K562 (cell line): ENCODE data around the gene GZMM. TPM values are rescaled to one million over a fixed set of nuclear protein-coding genes. Genes with fewer than 3 reads are reported as not detected.

ENCODE experiments used
- CHD7 ChIP-seq: fragments of 200-600 bp; sonication (generic); IDR thresholded peaks from one replicate; pipeline ENCODE4 v1.6.1; 2012; ENCODE audit warnings: mild to moderate bottlenecking, low read depth, low read length, inconsistent platforms
- E2F6 ChIP-seq, 2 experiments: IDR thresholded peaks; 2 replicates each; pipeline ENCODE4 v1.6.1; 2011; ENCODE audit warnings: borderline replicate concordance in 1 of 2, control low read depth in 1 of 2, low read depth in 1 of 2, low read length in 1 of 2, mild to moderate bottlenecking in 1 of 2, mixed read lengths in 1 of 2, moderate library complexity in 1 of 2; ENCODE audit not compliant: insufficient read depth in 1 of 2, insufficient read length in 1 of 2, poor library complexity in 1 of 2, severe bottlenecking in 1 of 2; ENCODE audit errors: extremely low read depth in 1 of 2
- MLLT1 ChIP-seq, 2 experiments: fragments of 450-650 bp; IDR thresholded peaks; 2 replicates each; pipeline ENCODE4 v1.6.1; 2016
- NCOA4 ChIP-seq: fragments of 450-650 bp; IDR thresholded peaks from 2 replicates; pipeline ENCODE4 v1.6.1; 2018; ENCODE audit warnings: mild to moderate bottlenecking; ENCODE audit not compliant: partially characterized antibody
- SP1 ChIP-seq: sonication (generic); formaldehyde crosslinking; IDR thresholded peaks from 2 replicates; pipeline ENCODE4 v1.8.1; 2022; ENCODE audit warnings: mild to moderate bottlenecking, missing genetic modification reagents
- UBTF ChIP-seq, 2 experiments: IDR thresholded peaks; 2 replicates each; pipeline ENCODE4 v1.6.1; 2012; ENCODE audit warnings: improper control_type of control experiment in 2 of 2, low read depth in 2 of 2, low read length in 2 of 2, borderline replicate concordance in 1 of 2
- polyA plus RNA-seq, 8 experiments: library from polyadenylated mRNA; depleted of rRNA in 4 of 8; stranded (reverse) in 5 of 8; unstranded in 3 of 8; fragments of >200 nt; fragmentation: Nextera tagmentation in 2 of 8; fragmentation: Illumina TruSeq in 1 of 8; extraction: Ambion mirVana in 2 of 8; extraction: Trizol in 1 of 8; gene quantifications; 2 replicates each; pipeline versions ENCODE4 v1.2.1 to v1.2.3, GENCODE V29; 2011 to 2014; ENCODE audit warnings: inconsistent platforms in 1 of 8, missing spikeins in 1 of 8
- total RNA-seq, 7 experiments: library from RNA; depleted of rRNA in 6 of 7; stranded (reverse); fragments of >200 nt in 6 of 7; fragmentation: Illumina TruSeq in 2 of 7; extraction: Trizol in 2 of 7; gene quantifications; 2 replicates each; pipeline versions ENCODE4 v1.2.1 to v1.2.3, GENCODE V29; 2011 to 2021; ENCODE audit warnings: low replicate concordance in 1 of 7

Gene GZMM
- total and polyA plus RNA-seq, 9 of the 15 experiments (the other 6 are each of a cell fraction or from before 2014, with no cell fraction given), result 0.08 to 2.6 (median 0.70) TPM; not detected in 2

- TF ChIP-seq CHD7, result no peak
- peak; percentile 58 for TF ChIP-seq SP1 (CRISPR knock-in tag)
- no peak for TF ChIP-seq MLLT1 (IDR thresholded peaks at IDR 0.05)
- TF ChIP-seq E2F6 (IDR thresholded peaks at IDR 0.05; ENCODE audit: borderline replicate concordance in 1 of 2, extremely low read depth in 1 of 2, insufficient read depth in 1 of 2, insufficient read length in 1 of 2, low read depth in 1 of 2, low read length in 1 of 2, poor library complexity in 1 of 2, severe bottlenecking in 1 of 2), result peak in 1 of 2 experiments; percentile 51
- TF ChIP-seq UBTF (IDR thresholded peaks at IDR 0.05; ENCODE audit: borderline replicate concordance in 1 of 2, low read depth in 2 of 2, low read length in 2 of 2), result 0 out of 4 replicates have a peak, but pooled peaks of 1 of the 2 experiments have one; percentile 47
- TF ChIP-seq NCOA4, result no peak
These were observed 44.4 kb downstream of the GZMM start (continued) for GRCh38 chr19:588093-588740.
